ENCODE measurements around the gene MGMT.

- TF ChIP-seq POLR2A (IDR thresholded peaks at IDR 0.05): no peak
- TF ChIP-seq, protein P1, sequence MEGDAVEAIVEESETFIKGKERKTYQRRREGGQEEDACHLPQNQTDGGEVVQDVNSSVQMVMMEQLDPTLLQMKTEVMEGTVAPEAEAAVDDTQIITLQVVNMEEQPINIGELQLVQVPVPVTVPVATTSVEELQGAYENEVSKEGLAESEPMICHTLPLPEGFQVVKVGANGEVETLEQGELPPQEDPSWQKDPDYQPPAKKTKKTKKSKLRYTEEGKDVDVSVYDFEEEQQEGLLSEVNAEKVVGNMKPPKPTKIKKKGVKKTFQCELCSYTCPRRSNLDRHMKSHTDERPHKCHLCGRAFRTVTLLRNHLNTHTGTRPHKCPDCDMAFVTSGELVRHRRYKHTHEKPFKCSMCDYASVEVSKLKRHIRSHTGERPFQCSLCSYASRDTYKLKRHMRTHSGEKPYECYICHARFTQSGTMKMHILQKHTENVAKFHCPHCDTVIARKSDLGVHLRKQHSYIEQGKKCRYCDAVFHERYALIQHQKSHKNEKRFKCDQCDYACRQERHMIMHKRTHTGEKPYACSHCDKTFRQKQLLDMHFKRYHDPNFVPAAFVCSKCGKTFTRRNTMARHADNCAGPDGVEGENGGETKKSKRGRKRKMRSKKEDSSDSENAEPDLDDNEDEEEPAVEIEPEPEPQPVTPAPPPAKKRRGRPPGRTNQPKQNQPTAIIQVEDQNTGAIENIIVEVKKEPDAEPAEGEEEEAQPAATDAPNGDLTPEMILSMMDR (IDR thresholded peaks at IDR 0.05): no peak
Measured at GRCh38 chr10:129486805-129487204, 19.8 kb downstream of the MGMT start.

Measured in testis (tissue), 2 donors.